ENCODE data around the gene ABCC4. TPM values are rescaled to one million over a fixed set of nuclear protein-coding genes. Genes with fewer than 3 reads are reported as not detected.
"Not testable (repeated sequence)": the region's sequence is repeated elsewhere in the genome, so short reads cannot be mapped to it uniquely, and the experiment has no call there.

ABCC4 gene
- total RNA-seq, 1 experiment from 2014 or later: 3.7 TPM

DNA sequence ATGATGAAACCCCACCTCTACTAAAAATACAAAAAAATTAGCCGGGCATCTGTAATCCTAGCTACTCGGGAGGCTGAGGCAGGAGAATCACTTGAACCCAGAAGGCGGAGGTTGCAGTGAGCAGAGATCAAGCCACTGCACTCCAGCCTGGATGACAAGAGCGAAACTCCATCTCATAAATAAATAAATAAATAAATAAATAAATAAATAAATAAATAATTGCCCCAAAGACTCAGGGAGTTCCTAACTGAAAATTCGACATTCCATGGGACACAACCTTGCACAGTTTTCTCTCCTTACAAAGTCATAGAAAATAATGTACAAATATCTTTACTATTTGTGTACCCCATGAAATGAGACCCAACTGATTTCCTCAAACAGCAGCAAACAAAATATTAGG lies 134.2 kb downstream of the ABCC4 start:
- DNase-seq; H3K4me3 ChIP-seq (ENCODE audit: insufficient read depth, low read depth, low read length); H3K27me3 ChIP-seq (ENCODE audit: control insufficient read depth, insufficient read depth, low read length); H3K36me3 ChIP-seq (replicated peaks; ENCODE audit: control insufficient read depth, insufficient read depth, low read length): not testable (repeated sequence)

DNA sequence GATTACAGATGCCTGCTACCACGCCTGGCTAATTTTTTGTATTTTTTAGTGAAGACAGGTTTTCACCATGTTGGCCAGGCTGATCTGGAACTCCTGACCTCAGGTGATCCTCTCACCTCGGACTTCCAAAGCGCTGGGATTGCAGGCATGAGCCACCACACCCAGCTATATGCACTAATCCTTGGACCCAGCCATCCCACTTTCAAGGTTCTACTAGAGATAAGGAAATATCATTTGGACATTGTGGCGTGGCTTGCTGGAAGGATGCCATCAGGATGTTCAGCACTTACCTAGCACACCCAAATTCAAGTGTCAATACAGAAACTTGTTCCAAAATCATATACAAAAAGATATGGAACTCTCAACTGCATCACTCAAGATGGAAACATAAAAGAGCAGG lies 136.4 kb downstream of the ABCC4 start:
- Histone ChIP-seq H3K36me3 (replicated peaks; ENCODE audit: control insufficient read depth, insufficient read depth, low read length) (no peaks in the 10 kb centered on the region; the same call in none of the 2 replicates), H3K27me3 (ENCODE audit: control insufficient read depth, insufficient read depth, low read length) (no peaks in the 10 kb centered on the region), H3K4me3 (ENCODE audit: insufficient read depth, low read depth, low read length) (no peak overlapping the region)
- DNase-seq: no peak

- DNase-seq: no peak
- no peak overlapping the region for H3K4me3 ChIP-seq (ENCODE audit: insufficient read depth, low read depth, low read length)
- no peaks in the 10 kb centered on the region; the same call in none of the 2 replicates for H3K36me3 ChIP-seq (replicated peaks; ENCODE audit: control insufficient read depth, insufficient read depth, low read length)
Measured at GRCh38 chr13:95160112-95160906, 140.9 kb downstream of the ABCC4 start.

DNA sequence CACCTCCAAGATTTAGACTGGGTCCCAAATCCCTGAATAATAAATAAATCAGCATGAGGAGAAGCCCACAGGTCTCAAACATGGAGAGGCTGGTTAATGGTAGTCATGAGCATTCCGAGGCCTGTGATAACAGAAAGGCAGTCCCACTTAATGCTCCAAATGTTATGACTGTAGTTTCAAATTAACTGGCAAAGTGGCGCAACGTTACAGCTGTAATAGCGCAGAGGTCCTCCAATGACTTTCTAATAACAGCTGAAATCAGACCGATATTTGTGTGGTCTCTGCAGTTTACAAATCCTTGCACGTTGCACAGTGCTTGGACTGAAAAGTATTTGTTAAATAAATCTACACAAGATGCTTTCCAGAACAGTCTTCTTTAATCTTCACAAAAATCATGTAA lies 141.8 kb downstream of the ABCC4 start:
- no peaks in the 10 kb centered on the region; the same call in 1 of the 2 replicates for H3K36me3 ChIP-seq (replicated peaks; ENCODE audit: control insufficient read depth, insufficient read depth, low read length)
- no peak for DNase-seq
- no peaks in the 10 kb centered on the region for H3K27me3 ChIP-seq (ENCODE audit: control insufficient read depth, insufficient read depth, low read length)
- H3K4me3 ChIP-seq (ENCODE audit: insufficient read depth, low read depth, low read length): no peak overlapping the region

More at GRCh38 chr13:95160112-95160906, 140.9 kb downstream of the ABCC4 start:
- no peaks in the 10 kb centered on the region for H3K27me3 ChIP-seq (ENCODE audit: control insufficient read depth, insufficient read depth, low read length)

DNA sequence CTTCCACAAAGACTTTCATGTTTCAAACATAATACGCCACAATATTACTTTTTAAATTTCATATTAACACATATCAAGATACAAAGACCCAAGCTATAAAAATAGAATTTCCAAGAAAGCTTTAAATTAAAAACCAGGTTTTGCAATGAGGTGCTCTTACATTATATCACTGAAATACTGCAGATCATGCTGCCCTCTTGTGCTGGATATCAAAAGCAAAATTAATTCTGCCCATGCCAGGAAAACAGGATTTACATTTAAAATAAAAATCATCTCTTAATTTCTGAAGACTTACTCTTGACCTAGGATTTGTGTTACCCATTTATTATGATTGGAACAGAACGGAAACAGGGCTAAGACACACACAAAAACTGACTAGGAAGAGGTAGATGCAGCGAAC lies 145.0 kb downstream of the ABCC4 start:
- H3K27me3 ChIP-seq (ENCODE audit: control insufficient read depth, insufficient read depth, low read length): no peaks in the 10 kb centered on the region
- H3K4me3 ChIP-seq (ENCODE audit: insufficient read depth, low read depth, low read length): no peak overlapping the region
- no peak for DNase-seq
- H3K36me3 ChIP-seq (replicated peaks; ENCODE audit: control insufficient read depth, insufficient read depth, low read length): no peaks in the 10 kb centered on the region

DNA sequence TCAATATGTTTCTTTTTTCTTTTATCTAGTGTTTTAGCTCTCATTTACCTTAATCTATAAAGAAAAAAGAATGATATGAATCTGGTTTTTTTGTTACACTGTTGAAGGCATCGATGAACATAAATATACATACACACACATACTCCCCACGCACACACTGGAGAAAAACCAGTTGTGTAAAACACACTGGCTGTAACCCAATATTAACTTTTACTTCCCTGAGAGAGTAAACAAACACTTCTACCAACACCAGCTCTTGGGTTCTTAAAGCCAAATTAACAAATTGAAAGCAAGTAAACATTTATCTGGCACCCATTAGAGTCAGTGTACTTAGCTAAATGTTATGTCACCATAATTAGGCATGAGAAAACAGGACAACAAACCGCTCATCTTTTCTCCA lies 145.7 kb downstream of the ABCC4 start:
- no peaks in the 10 kb centered on the region for H3K27me3 ChIP-seq (ENCODE audit: control insufficient read depth, insufficient read depth, low read length)
- H3K36me3 ChIP-seq (replicated peaks; ENCODE audit: control insufficient read depth, insufficient read depth, low read length): no peaks in the 10 kb centered on the region
- DNase-seq: no peak
- no peak overlapping the region for H3K4me3 ChIP-seq (ENCODE audit: insufficient read depth, low read depth, low read length)

DNA sequence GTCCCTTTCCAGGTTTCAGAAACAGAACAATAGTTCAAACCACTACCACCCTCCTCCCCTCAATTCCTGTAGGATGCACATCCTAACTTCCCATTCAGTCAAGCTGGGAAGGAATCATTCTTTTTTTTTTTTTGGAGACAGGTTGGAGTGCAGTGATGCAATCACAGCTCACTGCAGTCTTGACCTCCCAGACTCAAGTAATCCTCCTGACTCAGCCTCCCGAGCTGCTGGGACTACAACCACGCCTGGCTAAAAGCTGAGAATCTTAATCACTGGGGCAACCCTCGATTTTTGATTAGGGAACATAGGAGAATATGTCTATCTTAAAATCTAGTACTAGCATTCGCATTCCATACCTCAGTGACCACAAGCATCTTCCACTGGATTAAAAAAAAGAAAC lies 146.2 kb downstream of the ABCC4 start:
- DNase-seq: no peak
- Histone ChIP-seq H3K36me3 (replicated peaks; ENCODE audit: control insufficient read depth, insufficient read depth, low read length) (no peaks in the 10 kb centered on the region), H3K4me3 (ENCODE audit: insufficient read depth, low read depth, low read length) (no peak overlapping the region), H3K27me3 (ENCODE audit: control insufficient read depth, insufficient read depth, low read length) (no peaks in the 10 kb centered on the region)

DNA sequence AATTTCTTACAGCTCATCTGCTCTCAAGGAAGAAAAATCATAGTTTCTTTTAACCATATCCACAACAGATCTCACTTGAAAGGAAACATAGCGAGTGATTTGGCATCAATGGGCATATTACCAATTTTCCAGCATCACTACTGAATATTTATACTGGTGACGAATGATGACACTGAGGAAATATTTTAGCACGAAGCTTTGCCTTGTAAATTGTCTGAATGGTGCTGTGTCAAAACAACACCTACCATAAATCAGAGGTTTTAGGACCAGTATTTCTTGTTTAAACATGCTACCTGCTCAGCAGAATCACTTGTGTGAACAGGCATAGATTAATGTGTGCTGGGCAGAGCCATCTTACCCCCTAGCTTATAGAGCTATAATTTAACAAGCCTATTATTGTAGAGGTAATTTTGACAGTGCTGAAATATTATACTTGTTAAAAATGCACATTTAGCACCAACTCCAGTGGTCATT lies 146.8 kb downstream of the ABCC4 start:
- no peak overlapping the region for H3K4me3 ChIP-seq (ENCODE audit: insufficient read depth, low read depth, low read length)
- no peaks in the 10 kb centered on the region for H3K27me3 ChIP-seq (ENCODE audit: control insufficient read depth, insufficient read depth, low read length)
- H3K36me3 ChIP-seq (replicated peaks; ENCODE audit: control insufficient read depth, insufficient read depth, low read length): no peaks in the 10 kb centered on the region
- DNase-seq: no peak

DNA sequence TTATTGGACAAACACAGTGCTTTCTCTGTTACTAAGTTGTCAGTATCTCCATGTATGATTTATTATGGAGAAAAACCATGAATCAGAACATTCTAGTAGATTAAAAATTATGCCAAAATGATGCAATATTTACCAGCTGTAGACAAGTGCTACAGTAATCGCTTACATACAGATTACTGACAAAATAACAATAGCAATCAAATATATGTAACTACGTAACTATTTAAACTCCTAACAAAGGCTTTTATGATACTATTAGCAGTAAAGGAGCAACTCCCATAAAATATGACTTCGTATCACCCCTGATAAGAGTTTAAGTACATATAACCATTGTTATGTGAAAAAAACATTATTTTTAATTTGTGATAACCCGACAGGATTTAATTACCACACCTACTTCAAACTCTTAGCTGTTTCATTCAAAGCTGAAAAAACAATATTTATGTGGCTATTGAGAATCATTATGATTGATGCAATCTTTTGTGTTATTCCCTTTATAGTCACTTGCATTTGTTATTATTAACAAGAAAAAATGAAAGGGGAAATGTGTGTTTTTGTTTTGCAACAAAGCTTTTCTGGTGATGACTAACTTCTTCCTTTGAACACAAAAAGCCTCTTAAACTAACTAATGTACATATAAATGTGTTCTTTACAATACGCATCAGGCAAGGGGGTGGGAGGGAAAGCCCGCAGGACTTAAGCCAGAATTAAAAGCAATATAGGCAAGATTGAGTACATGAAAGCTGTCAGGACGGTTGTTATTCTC lies 147.4 kb downstream of the ABCC4 start:
- no peak for DNase-seq

DNA sequence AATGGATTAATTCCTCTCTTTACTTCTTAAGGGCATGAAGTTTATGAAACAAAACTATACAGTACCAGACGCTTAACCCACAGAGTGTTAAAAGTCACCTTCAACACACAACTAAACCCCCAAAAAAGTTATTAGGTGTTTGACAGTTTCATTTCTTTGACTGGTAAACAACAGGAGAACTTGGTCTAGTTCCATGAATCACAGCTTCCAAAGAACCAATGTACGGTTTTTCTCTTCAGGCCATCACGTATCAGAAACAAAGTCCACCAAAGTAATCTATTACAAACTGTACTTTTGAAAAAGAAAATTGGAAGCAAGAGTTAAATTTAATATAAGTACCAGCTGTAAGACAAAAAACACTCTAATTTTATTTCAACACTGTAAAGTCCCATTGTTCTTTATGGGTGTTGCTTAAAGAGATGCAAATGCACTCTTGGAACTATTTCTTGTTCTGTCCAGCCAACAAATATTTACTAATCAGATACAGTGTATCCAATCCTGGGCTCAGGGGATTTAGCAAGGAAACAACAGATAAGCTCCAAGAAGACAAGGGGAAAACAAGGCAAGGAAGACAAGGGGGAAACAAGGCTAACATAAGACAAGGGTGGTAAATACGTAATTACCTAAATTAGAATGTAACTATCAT lies 149.2 kb downstream of the ABCC4 start:
- no peak for DNase-seq
- H3K27me3 ChIP-seq (ENCODE audit: control insufficient read depth, insufficient read depth, low read length): no peaks in the 10 kb centered on the region
- no peaks in the 10 kb centered on the region for H3K36me3 ChIP-seq (replicated peaks; ENCODE audit: control insufficient read depth, insufficient read depth, low read length)
- no peak overlapping the region for H3K4me3 ChIP-seq (ENCODE audit: insufficient read depth, low read depth, low read length)

More for the DNA sequence above, 147.4 kb downstream of the ABCC4 start:
- Histone ChIP-seq H3K4me3 (ENCODE audit: insufficient read depth, low read depth, low read length) (no peak overlapping the region), H3K27me3 (ENCODE audit: control insufficient read depth, insufficient read depth, low read length) (no peaks in the 10 kb centered on the region), H3K36me3 (replicated peaks; ENCODE audit: control insufficient read depth, insufficient read depth, low read length) (no peaks in the 10 kb centered on the region)

- no peak overlapping the region for H3K4me3 ChIP-seq (ENCODE audit: insufficient read depth, low read depth, low read length)
- no peak for DNase-seq
- H3K36me3 ChIP-seq (replicated peaks; ENCODE audit: control insufficient read depth, insufficient read depth, low read length): no peaks in the 10 kb centered on the region
Measured at GRCh38 chr13:95150555-95150954, 150.7 kb downstream of the ABCC4 start.

GRCh38 chr13:95146486-95146885 lies 154.8 kb downstream of the ABCC4 start:
- H3K36me3 ChIP-seq (replicated peaks; ENCODE audit: control insufficient read depth, insufficient read depth, low read length): no peaks in the 10 kb centered on the region
- no peaks in the 10 kb centered on the region for H3K27me3 ChIP-seq (ENCODE audit: control insufficient read depth, insufficient read depth, low read length)
- no peak overlapping the region for H3K4me3 ChIP-seq (ENCODE audit: insufficient read depth, low read depth, low read length)
- DNase-seq: no peak

More at GRCh38 chr13:95150555-95150954, 150.7 kb downstream of the ABCC4 start:
- no peaks in the 10 kb centered on the region for H3K27me3 ChIP-seq (ENCODE audit: control insufficient read depth, insufficient read depth, low read length)

DNA sequence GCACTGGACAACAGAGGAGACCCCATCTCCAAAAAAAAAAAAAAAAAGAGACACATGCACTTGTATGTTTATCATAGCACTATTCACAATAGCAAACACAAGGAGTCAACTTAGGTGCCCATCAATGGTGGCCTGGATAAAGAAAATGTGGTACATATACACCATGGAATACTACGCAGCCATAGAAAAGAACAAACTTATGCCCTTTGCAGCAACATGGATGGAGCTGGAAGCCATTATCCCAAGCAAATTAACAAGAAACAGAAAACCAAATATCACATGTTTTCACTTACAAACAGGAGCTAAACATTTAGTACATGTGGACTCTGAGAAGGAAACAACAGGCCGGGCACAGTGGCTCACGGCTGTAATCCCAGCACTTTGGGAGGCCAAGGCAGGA lies 155.7 kb downstream of the ABCC4 start:
- Histone ChIP-seq H3K27me3 (ENCODE audit: control insufficient read depth, insufficient read depth, low read length) (no peaks in the 10 kb centered on the region), H3K4me3 (ENCODE audit: insufficient read depth, low read depth, low read length) (no peak overlapping the region), H3K36me3 (replicated peaks; ENCODE audit: control insufficient read depth, insufficient read depth, low read length) (no peaks in the 10 kb centered on the region)
- DNase-seq: no peak

DNA sequence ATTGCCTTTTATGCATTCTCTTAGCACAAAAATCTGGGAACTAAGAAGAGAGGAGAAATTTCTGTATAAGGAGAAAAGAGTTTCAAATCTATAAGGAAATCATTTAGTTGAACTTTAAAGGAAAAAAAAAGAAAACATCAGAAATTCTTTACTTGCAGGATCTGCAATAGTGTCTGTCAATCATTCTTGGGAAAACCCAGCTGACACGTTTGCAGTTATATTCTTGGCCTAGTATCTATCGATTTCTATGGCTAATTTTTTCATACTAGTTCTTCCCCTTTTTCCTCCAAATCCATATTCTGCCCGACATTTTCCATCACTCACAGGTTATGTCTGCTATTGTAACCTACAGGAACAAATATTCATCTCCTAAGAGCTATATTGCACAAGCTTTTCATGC lies 160.7 kb downstream of the ABCC4 start:
- DNase-seq: no peak
- H3K36me3 ChIP-seq (replicated peaks; ENCODE audit: control insufficient read depth, insufficient read depth, low read length): no peaks in the 10 kb centered on the region
- H3K4me3 ChIP-seq (ENCODE audit: insufficient read depth, low read depth, low read length): no peak overlapping the region
- H3K27me3 ChIP-seq (ENCODE audit: control insufficient read depth, insufficient read depth, low read length): no peaks in the 10 kb centered on the region

Measured in H7 (cell line).